SK-N-SH treated with all-trans-retinoic acid at 6 μM for 48 hours (cell line): Measurements from ENCODE around the gene KLHL40.

ENCODE experiments used
- ATAC-seq: fragments of 200-7000 bp; cut with Tn5 transposase; 3 replicates; pipeline ENCODE4 v1.9.1; 2020; ENCODE audit warnings: mild to moderate bottlenecking, moderate library complexity
- ARNTL ChIP-seq: fragments of 450-650 bp; formaldehyde crosslinking; IDR thresholded peaks from 2 replicates; pipeline ENCODE4 v1.5.0; 2020; ENCODE audit warnings: low read depth, mild to moderate bottlenecking, moderate library complexity, borderline replicate concordance
- BACH2 ChIP-seq: fragments of 250-450 bp; sonication (Bioruptor Pico); IDR thresholded peaks from 2 replicates; pipeline ENCODE4 v1.9.0; 2021; ENCODE audit warnings: mild to moderate bottlenecking, borderline replicate concordance
- CREB5 ChIP-seq: fragments of 250-450 bp; sonication (Bioruptor Pico); IDR thresholded peaks from 2 replicates; pipeline ENCODE4 v1.5.1; 2020; ENCODE audit warnings: low read depth, mild to moderate bottlenecking, moderate library complexity
- CSDC2 ChIP-seq: fragments of 250-450 bp; sonication (Bioruptor Pico); IDR thresholded peaks from 2 replicates; pipeline ENCODE4 v1.5.0; 2020; ENCODE audit warnings: mild to moderate bottlenecking, moderate library complexity
- ESRRG ChIP-seq: fragments of 250-450 bp; sonication (Bioruptor Pico); IDR thresholded peaks from 2 replicates; pipeline ENCODE4 v1.6.1; 2021; ENCODE audit warnings: mild to moderate bottlenecking
- GLIS3 ChIP-seq: fragments of 250-450 bp; sonication (Bioruptor Pico); IDR thresholded peaks from 2 replicates; pipeline ENCODE4 v1.5.0; 2020; ENCODE audit warnings: mild to moderate bottlenecking, moderate library complexity
- ISL1 ChIP-seq: fragments of 250-450 bp; sonication (Bioruptor Pico); IDR thresholded peaks from 2 replicates; pipeline ENCODE4 v2.1.2; 2022; ENCODE audit warnings: mild to moderate bottlenecking, moderate library complexity
- OSR1 ChIP-seq: fragments of 250-450 bp; sonication (Bioruptor Pico); IDR thresholded peaks from 2 replicates; pipeline ENCODE4 v1.8.0; 2022; ENCODE audit warnings: moderate library complexity, mild to moderate bottlenecking, inconsistent platforms
- PPARA ChIP-seq: fragments of 250-450 bp; sonication (Bioruptor Pico); IDR thresholded peaks from 2 replicates; pipeline ENCODE4 v1.5.0; 2020; ENCODE audit warnings: mild to moderate bottlenecking, borderline replicate concordance
- SNAI2 ChIP-seq: fragments of 250-450 bp; sonication (Bioruptor Pico); IDR thresholded peaks from 2 replicates; pipeline ENCODE4 v1.5.0; 2020; ENCODE audit warnings: mild to moderate bottlenecking, moderate library complexity
- TCF4 ChIP-seq: fragments of 250-450 bp; sonication (Bioruptor Pico); IDR thresholded peaks from 2 replicates; pipeline ENCODE4 v1.8.0; 2021; ENCODE audit warnings: mild to moderate bottlenecking, moderate library complexity, borderline replicate concordance
- TOX ChIP-seq: fragments of 250-450 bp; sonication (Bioruptor Pico); IDR thresholded peaks from 2 replicates; pipeline ENCODE4 v1.8.0; 2021; ENCODE audit warnings: mild to moderate bottlenecking, moderate library complexity, borderline replicate concordance
- ZFP3 ChIP-seq: fragments of 250-450 bp; sonication (Bioruptor Pico); IDR thresholded peaks from 2 replicates; pipeline ENCODE4 v1.5.0; 2020; ENCODE audit warnings: mild to moderate bottlenecking, moderate library complexity
- ZFP30 ChIP-seq: fragments of 450-650 bp; formaldehyde crosslinking; IDR thresholded peaks from 2 replicates; pipeline ENCODE4 v1.5.0; 2022; ENCODE audit warnings: mild to moderate bottlenecking, moderate library complexity
- ZNF565 ChIP-seq: fragments of 450-650 bp; formaldehyde crosslinking; conservative IDR thresholded peaks from 2 replicates; pipeline ENCODE4 v1.5.0; 2020; ENCODE audit warnings: low read depth, mild to moderate bottlenecking, moderate library complexity
- ZNF8 ChIP-seq: fragments of 450-650 bp; formaldehyde crosslinking; IDR thresholded peaks from 2 replicates; pipeline ENCODE4 v1.5.0; 2020; ENCODE audit warnings: mild to moderate bottlenecking, moderate library complexity
- TF ChIP-seq, protein P1 (sequence below): fragments of 250-450 bp; sonication (Bioruptor Pico); IDR thresholded peaks from 2 replicates; pipeline ENCODE4 v1.5.0; 2020; ENCODE audit warnings: mild to moderate bottlenecking, moderate library complexity
- TF ChIP-seq, protein P2 (sequence below): fragments of 250-450 bp; sonication (Bioruptor Pico); IDR thresholded peaks from 2 replicates; pipeline ENCODE4 v1.8.0; 2020; ENCODE audit warnings: mild to moderate bottlenecking, moderate library complexity, borderline replicate concordance
- TF ChIP-seq, protein P3 (sequence below): fragments of 250-450 bp; sonication (Bioruptor Pico); IDR thresholded peaks from 2 replicates; pipeline ENCODE4 v1.5.1; 2021; ENCODE audit warnings: mild to moderate bottlenecking, moderate library complexity
- TF ChIP-seq, protein P4 (sequence below): fragments of 250-450 bp; sonication (Bioruptor Pico); IDR thresholded peaks from 2 replicates; pipeline ENCODE4 v1.8.0; 2021; ENCODE audit warnings: low read depth, mild to moderate bottlenecking, moderate library complexity, borderline replicate concordance

KLHL40 gene

GRCh38 chr3:42654331-42655201 lies 30.8 kb upstream of the KLHL40 start:
- ATAC-seq = peak; percentile 17
- TF ChIP-seq, protein P1, sequence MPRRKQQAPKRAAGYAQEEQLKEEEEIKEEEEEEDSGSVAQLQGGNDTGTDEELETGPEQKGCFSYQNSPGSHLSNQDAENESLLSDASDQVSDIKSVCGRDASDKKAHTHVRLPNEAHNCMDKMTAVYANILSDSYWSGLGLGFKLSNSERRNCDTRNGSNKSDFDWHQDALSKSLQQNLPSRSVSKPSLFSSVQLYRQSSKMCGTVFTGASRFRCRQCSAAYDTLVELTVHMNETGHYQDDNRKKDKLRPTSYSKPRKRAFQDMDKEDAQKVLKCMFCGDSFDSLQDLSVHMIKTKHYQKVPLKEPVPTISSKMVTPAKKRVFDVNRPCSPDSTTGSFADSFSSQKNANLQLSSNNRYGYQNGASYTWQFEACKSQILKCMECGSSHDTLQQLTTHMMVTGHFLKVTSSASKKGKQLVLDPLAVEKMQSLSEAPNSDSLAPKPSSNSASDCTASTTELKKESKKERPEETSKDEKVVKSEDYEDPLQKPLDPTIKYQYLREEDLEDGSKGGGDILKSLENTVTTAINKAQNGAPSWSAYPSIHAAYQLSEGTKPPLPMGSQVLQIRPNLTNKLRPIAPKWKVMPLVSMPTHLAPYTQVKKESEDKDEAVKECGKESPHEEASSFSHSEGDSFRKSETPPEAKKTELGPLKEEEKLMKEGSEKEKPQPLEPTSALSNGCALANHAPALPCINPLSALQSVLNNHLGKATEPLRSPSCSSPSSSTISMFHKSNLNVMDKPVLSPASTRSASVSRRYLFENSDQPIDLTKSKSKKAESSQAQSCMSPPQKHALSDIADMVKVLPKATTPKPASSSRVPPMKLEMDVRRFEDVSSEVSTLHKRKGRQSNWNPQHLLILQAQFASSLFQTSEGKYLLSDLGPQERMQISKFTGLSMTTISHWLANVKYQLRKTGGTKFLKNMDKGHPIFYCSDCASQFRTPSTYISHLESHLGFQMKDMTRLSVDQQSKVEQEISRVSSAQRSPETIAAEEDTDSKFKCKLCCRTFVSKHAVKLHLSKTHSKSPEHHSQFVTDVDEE = no peak
- peak; percentile 53; the same call in 1 of the 2 replicates for TF ChIP-seq ZNF8 (CRISPR knock-in tag)
- TF ChIP-seq, protein P2, sequence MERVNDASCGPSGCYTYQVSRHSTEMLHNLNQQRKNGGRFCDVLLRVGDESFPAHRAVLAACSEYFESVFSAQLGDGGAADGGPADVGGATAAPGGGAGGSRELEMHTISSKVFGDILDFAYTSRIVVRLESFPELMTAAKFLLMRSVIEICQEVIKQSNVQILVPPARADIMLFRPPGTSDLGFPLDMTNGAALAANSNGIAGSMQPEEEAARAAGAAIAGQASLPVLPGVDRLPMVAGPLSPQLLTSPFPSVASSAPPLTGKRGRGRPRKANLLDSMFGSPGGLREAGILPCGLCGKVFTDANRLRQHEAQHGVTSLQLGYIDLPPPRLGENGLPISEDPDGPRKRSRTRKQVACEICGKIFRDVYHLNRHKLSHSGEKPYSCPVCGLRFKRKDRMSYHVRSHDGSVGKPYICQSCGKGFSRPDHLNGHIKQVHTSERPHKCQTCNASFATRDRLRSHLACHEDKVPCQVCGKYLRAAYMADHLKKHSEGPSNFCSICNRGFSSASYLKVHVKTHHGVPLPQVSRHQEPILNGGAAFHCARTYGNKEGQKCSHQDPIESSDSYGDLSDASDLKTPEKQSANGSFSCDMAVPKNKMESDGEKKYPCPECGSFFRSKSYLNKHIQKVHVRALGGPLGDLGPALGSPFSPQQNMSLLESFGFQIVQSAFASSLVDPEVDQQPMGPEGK (CRISPR knock-in tag) = peak; percentile 91; the same call in 1 of the 2 replicates

DNA sequence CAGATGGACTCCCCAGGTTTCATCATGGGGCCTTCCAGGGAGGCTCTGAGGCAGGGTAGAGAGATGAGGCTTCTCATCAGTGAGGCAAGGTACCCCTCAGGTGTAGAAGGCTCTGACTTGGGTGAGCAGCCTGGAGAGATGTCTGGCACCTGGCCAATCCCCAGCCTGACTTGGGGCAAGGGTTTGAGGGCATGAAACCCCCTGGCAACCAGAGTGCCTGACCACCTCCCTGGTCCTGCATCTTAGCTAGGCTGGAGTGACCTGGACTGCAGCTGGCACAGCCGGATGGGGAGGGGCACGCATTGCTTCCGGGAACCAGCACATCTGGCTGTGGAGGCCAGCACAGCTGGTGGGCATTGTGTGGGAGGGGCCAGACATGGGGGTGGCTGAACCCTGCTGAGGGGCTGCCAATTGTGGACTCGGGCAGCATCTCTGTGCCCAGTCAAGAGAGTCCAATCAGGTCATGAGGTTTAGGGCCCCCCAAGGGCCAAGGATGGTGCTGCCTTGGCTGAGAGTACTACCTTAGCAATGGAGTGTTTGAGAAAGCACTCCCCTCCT lies 29.9 kb upstream of the KLHL40 start:
- ATAC-seq = no peak
- TF ChIP-seq PPARA (CRISPR knock-in tag) (no peak), SNAI2 (no peak), ZFP30 (CRISPR knock-in tag) (no peak), CREB5 (CRISPR knock-in tag) (no peak), GLIS3 (CRISPR knock-in tag) (no peak), ZFP3 (CRISPR knock-in tag) (no peak), BACH2 (no peak), ISL1 (no peak), ARNTL (CRISPR knock-in tag) (no peak), TCF4 (CRISPR knock-in tag) (no peak)
- TF ChIP-seq, protein P3, sequence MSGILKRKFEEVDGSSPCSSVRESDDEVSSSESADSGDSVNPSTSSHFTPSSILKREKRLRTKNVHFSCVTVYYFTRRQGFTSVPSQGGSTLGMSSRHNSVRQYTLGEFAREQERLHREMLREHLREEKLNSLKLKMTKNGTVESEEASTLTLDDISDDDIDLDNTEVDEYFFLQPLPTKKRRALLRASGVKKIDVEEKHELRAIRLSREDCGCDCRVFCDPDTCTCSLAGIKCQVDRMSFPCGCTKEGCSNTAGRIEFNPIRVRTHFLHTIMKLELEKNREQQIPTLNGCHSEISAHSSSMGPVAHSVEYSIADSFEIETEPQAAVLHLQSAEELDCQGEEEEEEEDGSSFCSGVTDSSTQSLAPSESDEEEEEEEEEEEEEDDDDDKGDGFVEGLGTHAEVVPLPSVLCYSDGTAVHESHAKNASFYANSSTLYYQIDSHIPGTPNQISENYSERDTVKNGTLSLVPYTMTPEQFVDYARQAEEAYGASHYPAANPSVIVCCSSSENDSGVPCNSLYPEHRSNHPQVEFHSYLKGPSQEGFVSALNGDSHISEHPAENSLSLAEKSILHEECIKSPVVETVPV = no peak
- TF ChIP-seq, protein P2 (CRISPR knock-in tag) = no peak

DNA sequence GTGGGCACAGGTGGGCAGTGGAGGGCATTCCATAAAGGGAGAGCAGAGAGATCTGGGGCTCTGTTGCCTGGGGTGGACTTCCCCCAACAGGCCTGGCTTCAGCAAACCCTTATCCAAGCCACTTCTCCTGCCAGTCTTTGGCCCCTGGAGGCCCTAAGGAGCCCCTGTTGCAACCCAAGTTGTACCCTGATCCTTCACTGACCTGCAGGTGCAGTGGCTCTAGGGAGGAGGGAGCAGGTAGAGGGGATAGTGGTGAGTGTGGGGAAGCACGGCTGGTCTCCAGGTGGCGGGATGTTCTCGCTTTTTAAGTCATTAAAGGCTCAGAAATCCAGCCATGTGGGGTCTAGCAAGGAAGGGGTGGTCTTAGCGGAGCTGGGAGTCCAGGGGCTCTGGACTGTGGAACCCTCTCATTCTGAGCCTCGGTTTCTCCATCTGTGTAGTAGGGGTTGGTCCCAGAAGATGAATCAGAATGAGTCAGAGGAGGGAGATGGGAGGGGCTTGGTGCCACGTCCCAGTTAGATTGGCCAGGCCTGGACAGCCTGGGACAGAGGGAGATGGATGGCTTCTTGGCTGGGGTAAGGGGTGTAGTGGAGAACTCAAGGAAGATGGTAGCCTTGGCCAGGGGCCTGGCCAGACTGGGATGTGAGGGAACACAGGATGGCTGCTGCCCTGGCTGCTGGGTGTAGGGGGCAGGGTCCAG lies 29.2 kb upstream of the KLHL40 start:
- ATAC-seq = no peak
- TF ChIP-seq BACH2 (no peak), CSDC2 (CRISPR knock-in tag) (no peak), ZNF8 (CRISPR knock-in tag) (no peak), ZFP3 (CRISPR knock-in tag) (no peak), SNAI2 (no peak), ZNF565 (CRISPR knock-in tag) (no peak), PPARA (CRISPR knock-in tag) (no peak), ARNTL (CRISPR knock-in tag) (no peak), OSR1 (no peak), ESRRG (CRISPR knock-in tag) (no peak), CREB5 (CRISPR knock-in tag) (no peak), ISL1 (no peak), TOX (CRISPR knock-in tag) (no peak)
- TF ChIP-seq, protein P4, sequence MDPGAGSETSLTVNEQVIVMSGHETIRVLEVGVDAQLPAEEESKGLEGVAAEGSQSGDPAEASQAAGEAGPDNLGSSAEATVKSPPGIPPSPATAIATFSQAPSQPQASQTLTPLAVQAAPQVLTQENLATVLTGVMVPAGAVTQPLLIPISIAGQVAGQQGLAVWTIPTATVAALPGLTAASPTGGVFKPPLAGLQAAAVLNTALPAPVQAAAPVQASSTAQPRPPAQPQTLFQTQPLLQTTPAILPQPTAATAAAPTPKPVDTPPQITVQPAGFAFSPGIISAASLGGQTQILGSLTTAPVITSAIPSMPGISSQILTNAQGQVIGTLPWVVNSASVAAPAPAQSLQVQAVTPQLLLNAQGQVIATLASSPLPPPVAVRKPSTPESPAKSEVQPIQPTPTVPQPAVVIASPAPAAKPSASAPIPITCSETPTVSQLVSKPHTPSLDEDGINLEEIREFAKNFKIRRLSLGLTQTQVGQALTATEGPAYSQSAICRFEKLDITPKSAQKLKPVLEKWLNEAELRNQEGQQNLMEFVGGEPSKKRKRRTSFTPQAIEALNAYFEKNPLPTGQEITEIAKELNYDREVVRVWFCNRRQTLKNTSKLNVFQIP (CRISPR knock-in tag) = no peak
